ENCODE results near the gene KCNQ1.

- TF ChIP-seq CTCF (conservative IDR thresholded peaks at IDR 0.05; ENCODE audit: low read depth in 2 of 2) (no peak), JUNB (IDR thresholded peaks at IDR 0.05; ENCODE audit: unreplicated experiment) (no peak), POLR2AphosphoS5 (IDR thresholded peaks at IDR 0.05; ENCODE audit: low read depth) (no peak), EZH2 (IDR thresholded peaks at IDR 0.05; ENCODE audit: low read depth, unreplicated experiment) (no peak), NANOG (IDR thresholded peaks at IDR 0.05; ENCODE audit: borderline replicate concordance) (no peak), EZH2phosphoT487 (IDR thresholded peaks at IDR 0.05; ENCODE audit: unreplicated experiment) (no peak), ZNF114 (CRISPR knock-in tag; IDR thresholded peaks at IDR 0.05) (no peak), CREB1 (CRISPR knock-in tag; IDR thresholded peaks at IDR 0.05; ENCODE audit: low read depth) (no peak)
- TF ChIP-seq, protein P1, sequence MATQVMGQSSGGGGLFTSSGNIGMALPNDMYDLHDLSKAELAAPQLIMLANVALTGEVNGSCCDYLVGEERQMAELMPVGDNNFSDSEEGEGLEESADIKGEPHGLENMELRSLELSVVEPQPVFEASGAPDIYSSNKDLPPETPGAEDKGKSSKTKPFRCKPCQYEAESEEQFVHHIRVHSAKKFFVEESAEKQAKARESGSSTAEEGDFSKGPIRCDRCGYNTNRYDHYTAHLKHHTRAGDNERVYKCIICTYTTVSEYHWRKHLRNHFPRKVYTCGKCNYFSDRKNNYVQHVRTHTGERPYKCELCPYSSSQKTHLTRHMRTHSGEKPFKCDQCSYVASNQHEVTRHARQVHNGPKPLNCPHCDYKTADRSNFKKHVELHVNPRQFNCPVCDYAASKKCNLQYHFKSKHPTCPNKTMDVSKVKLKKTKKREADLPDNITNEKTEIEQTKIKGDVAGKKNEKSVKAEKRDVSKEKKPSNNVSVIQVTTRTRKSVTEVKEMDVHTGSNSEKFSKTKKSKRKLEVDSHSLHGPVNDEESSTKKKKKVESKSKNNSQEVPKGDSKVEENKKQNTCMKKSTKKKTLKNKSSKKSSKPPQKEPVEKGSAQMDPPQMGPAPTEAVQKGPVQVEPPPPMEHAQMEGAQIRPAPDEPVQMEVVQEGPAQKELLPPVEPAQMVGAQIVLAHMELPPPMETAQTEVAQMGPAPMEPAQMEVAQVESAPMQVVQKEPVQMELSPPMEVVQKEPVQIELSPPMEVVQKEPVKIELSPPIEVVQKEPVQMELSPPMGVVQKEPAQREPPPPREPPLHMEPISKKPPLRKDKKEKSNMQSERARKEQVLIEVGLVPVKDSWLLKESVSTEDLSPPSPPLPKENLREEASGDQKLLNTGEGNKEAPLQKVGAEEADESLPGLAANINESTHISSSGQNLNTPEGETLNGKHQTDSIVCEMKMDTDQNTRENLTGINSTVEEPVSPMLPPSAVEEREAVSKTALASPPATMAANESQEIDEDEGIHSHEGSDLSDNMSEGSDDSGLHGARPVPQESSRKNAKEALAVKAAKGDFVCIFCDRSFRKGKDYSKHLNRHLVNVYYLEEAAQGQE (IDR thresholded peaks at IDR 0.05; ENCODE audit: unreplicated experiment): no peak
- TF ChIP-seq, protein P2, sequence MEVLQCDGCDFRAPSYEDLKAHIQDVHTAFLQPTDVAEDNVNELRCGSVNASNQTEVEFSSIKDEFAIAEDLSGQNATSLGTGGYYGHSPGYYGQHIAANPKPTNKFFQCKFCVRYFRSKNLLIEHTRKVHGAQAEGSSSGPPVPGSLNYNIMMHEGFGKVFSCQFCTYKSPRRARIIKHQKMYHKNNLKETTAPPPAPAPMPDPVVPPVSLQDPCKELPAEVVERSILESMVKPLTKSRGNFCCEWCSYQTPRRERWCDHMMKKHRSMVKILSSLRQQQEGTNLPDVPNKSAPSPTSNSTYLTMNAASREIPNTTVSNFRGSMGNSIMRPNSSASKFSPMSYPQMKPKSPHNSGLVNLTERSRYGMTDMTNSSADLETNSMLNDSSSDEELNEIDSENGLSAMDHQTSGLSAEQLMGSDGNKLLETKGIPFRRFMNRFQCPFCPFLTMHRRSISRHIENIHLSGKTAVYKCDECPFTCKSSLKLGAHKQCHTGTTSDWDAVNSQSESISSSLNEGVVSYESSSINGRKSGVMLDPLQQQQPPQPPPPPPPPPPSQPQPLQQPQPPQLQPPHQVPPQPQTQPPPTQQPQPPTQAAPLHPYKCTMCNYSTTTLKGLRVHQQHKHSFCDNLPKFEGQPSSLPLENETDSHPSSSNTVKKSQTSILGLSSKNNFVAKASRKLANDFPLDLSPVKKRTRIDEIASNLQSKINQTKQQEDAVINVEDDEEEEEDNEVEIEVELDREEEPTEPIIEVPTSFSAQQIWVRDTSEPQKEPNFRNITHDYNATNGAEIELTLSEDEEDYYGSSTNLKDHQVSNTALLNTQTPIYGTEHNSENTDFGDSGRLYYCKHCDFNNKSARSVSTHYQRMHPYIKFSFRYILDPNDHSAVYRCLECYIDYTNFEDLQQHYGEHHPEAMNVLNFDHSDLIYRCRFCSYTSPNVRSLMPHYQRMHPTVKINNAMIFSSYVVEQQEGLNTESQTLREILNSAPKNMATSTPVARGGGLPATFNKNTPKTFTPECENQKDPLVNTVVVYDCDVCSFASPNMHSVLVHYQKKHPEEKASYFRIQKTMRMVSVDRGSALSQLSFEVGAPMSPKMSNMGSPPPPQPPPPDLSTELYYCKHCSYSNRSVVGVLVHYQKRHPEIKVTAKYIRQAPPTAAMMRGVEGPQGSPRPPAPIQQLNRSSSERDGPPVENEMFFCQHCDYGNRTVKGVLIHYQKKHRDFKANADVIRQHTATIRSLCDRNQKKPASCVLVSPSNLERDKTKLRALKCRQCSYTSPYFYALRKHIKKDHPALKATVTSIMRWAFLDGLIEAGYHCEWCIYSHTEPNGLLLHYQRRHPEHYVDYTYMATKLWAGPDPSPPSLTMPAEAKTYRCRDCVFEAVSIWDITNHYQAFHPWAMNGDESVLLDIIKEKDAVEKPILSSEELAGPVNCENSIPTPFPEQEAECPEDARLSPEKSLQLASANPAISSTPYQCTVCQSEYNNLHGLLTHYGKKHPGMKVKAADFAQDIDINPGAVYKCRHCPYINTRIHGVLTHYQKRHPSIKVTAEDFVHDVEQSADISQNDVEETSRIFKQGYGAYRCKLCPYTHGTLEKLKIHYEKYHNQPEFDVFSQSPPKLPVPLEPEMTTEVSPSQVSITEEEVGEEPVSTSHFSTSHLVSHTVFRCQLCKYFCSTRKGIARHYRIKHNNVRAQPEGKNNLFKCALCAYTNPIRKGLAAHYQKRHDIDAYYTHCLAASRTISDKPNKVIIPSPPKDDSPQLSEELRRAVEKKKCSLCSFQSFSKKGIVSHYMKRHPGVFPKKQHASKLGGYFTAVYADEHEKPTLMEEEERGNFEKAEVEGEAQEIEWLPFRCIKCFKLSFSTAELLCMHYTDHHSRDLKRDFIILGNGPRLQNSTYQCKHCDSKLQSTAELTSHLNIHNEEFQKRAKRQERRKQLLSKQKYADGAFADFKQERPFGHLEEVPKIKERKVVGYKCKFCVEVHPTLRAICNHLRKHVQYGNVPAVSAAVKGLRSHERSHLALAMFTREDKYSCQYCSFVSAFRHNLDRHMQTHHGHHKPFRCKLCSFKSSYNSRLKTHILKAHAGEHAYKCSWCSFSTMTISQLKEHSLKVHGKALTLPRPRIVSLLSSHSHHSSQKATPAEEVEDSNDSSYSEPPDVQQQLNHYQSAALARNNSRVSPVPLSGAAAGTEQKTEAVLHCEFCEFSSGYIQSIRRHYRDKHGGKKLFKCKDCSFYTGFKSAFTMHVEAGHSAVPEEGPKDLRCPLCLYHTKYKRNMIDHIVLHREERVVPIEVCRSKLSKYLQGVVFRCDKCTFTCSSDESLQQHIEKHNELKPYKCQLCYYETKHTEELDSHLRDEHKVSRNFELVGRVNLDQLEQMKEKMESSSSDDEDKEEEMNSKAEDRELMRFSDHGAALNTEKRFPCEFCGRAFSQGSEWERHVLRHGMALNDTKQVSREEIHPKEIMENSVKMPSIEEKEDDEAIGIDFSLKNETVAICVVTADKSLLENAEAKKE (CRISPR knock-in tag; IDR thresholded peaks at IDR 0.05): no peak
- TF ChIP-seq, protein P3, sequence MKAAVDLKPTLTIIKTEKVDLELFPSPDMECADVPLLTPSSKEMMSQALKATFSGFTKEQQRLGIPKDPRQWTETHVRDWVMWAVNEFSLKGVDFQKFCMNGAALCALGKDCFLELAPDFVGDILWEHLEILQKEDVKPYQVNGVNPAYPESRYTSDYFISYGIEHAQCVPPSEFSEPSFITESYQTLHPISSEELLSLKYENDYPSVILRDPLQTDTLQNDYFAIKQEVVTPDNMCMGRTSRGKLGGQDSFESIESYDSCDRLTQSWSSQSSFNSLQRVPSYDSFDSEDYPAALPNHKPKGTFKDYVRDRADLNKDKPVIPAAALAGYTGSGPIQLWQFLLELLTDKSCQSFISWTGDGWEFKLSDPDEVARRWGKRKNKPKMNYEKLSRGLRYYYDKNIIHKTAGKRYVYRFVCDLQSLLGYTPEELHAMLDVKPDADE (IDR thresholded peaks at IDR 0.05): no peak
These were observed 264.0 kb downstream of the KCNQ1 start for GRCh38 chr11:2708757-2709281.

Measured in GM23338 (cell line).